GM18909 (cell line): Measurements from ENCODE around the gene PHKB.
A peak's percentile ranks its signal among the peaks of the same experiment; 100 is the strongest.
"Not testable (repeated sequence)": the region's sequence is repeated elsewhere in the genome, so short reads cannot be mapped to it uniquely, and the experiment has no call there.

Source experiments
- ATAC-seq: cut with Tn5 transposase; IDR thresholded peaks from one replicate; pipeline ENCODE4 v1.9.1; 2021; ENCODE audit warnings: mild to moderate bottlenecking; ENCODE audit not compliant: unreplicated experiment, poor library complexity

Gene PHKB

GRCh38 chr16:47657977-47658376 lies 196.8 kb downstream of the PHKB start:
- ATAC-seq = no peak

DNA sequence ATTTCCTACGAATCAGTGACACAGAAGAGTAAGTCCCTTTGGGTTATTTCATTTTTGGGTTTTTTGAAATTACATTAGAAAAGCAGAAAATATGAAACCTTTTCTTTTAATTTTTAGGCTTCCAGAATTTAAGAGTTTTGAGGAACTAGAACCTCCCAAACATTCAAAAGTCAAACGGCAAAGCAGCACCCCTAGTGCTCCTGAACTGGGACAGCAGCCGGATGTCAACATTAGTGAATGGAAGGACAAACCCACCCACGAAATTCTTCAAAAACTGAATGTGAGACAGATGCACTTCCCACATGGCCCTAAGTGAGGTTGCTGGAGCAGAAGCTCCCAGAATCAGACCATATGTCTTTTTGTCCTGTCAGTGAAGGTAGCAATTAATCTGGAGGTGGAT lies 199.4 kb downstream of the PHKB start:
- ATAC-seq = no peak

- ATAC-seq = no peak
Measured at GRCh38 chr16:47664653-47665325, 203.7 kb downstream of the PHKB start.

DNA sequence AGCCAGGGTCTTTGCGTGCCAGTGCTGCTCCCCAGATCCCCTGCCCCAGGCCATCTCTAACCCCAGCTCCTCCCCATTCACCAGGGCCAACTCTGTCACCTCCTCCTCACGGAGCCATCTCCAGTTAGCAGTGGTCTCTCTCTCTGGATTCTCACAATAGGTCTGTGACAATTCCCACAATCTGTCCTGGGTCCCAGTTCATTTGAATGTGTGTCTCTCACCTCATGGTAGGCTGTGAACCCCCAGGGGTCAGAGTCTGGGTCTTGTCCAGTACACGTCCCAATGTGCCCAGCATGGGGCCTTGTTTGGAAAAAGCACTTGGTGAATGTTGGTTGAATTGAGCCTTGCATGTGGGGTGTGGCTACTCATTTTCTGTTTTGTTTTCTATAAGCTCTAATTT lies 205.3 kb downstream of the PHKB start:
- ATAC-seq = no peak

GRCh38 chr16:47667956-47668355 lies 206.8 kb downstream of the PHKB start:
- ATAC-seq = no peak

GRCh38 chr16:47672475-47672874 lies 211.3 kb downstream of the PHKB start:
- ATAC-seq = no peak

DNA sequence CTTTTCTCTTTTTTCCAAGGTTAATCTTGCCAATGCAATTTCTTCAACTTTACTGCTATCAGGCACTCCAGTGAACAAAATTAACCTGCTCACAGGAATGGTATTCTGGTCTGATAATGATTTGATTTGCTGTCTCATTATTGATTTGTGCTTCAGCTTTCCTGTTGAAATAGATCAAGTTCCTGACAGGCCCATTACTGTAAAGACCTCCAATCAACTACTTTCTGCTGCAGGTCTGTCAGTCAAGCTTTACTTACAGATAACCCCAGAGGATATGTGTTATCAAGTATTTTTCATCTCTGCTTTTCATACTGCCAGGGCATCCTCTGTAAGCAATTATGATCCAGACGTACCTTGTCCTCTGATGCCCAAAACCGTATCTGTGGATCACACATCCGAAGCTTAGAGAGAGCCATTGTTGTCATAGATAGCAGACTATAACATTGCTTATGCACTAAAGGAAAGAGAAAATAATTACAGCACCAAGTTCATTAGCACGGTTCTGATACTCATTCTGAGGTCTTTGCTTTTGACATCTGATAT lies 215.6 kb downstream of the PHKB start:
- ATAC-seq = no peak

- not testable (repeated sequence) for ATAC-seq
Measured at GRCh38 chr16:47681571-47681970, 220.4 kb downstream of the PHKB start.

GRCh38 chr16:47687694-47688093 lies 226.6 kb downstream of the PHKB start:
- ATAC-seq = no peak

- no peak for ATAC-seq
Measured at GRCh38 chr16:47693226-47693625, 232.1 kb downstream of the PHKB start.

- ATAC-seq = no peak
Measured at GRCh38 chr16:47694543-47694942, 233.4 kb downstream of the PHKB start.

DNA sequence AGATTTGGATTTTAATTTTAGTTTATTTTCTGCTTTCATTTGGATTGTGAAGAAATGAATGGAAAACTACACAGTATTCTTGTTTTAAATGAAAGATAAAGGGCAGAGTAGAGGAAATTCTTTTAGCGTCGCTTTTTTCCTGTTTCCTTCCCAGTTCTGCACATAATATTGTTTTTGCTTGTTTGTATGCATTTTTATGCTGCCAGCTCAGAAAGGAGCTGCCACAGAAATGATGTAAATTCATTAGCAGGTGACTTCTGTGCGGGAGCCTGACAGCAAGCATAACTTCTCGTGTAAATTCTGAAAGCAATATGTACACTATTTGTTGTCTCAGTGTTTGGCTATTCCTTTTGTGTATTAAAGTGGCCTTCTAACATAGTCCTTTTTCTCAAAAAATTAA lies 234.6 kb downstream of the PHKB start:
- no peak for ATAC-seq

DNA sequence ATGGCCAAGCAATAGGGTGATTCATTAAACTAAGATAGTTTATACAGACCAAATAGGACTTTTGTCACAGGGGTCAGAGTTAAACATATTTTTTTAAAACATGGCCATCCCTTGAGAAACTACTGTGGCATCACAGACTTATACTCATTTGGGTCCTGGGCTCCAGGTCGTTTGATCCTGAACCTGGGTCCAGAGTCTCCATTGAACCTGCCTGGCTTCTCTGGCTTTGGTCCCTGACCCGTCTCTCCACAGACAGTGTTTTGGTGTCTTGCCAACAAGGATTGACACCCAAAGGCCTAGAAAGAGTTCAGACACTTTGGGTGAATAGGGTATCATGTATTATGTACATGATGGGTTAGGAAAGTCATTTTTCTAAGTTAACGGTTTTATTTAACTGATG lies 236.7 kb downstream of the PHKB start:
- no peak for ATAC-seq

DNA sequence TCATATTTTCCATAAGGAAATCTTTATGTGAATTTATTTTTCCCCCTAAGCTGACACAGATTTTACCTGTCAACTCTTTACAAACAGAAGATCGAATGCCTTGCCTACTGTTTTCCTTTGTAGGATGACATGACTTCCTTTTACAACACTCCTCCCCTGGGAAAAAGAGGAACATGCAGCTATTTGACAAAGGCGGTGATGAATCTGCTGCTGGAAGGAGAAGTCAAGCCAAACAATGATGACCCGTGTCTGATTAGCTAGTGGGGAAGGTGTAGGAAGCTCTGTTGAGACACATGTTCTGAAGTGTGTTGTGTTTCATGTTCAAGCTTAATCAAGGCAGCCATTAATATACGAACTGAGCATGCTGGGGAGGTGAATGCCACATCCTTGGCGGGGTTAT lies 238.0 kb downstream of the PHKB start:
- no peak for ATAC-seq

DNA sequence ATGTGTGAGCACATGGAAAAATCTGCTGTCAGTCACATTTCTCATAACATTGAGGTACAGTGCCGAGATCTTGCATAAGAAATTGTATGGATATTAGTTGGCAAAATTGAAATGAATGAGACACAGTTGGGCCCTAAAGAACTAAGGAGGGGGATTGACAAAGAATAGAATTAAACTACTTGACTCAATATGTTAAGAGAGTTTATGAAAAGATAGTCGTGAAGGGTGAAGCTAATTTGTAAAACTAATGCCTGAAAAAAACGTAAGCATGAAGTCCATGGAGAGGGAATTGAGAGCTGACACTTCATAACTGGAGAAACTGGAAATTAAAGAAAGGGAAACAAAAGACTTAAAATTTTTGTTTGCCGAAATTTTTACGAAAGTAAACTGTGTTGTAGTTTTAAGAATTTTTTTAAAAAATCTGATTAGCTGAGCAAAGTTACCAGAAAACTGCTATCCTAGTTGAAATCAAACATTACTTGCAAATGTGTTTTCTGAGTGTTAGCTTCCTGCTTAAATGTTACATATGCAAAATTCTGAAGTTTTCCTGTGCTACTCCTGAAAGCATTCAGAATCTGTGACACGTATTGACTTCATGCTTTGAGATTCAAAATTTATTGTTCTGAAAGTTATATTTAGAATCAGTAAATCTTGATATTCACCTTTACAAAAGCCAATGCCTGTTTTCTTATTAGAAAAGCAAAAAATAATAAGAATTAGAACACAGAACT lies 239.9 kb downstream of the PHKB start:
- no peak for ATAC-seq

DNA sequence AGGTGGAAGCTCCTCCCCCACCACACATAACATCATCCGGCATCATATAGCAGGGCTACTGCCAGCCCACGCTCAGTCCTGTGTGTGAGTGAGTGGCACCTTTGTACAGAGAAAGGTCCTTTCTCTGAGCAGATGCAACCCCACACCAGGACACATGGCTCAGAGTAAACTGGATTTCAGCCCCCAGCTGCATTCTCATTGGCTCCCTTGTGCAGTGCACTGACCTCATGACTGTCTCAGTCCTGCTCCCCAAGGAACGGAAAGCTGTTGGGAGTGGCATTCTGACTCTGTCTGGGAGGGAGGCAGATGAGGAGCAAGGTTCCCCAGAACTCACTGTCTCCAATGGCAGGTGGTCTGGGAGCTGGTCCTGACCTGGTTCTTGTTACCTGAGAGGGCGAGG lies 244.1 kb downstream of the PHKB start:
- ATAC-seq = no peak

- ATAC-seq = no peak
Measured at GRCh38 chr16:47711809-47712208, 250.7 kb downstream of the PHKB start.

- ATAC-seq = no peak
Measured at GRCh38 chr16:47712276-47713224, 251.4 kb downstream of the PHKB start.

DNA sequence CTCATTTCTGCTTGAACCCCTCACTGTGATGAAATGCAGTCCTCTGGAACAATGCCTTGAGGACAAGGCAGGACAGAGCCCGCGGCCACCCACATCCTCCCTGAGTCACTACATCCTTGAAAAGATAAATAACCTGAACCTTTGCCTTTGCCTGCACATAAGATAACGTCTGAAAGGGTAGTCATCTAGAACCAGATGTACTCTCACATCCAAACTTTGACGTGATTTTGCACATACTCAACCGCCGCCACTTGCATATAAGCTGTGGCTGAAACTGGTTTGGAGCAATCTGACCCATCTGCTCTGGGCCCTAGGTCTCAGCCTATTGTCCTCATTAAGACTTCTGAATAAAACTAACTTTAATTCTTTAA lies 252.1 kb downstream of the PHKB start:
- peak; percentile 71 for ATAC-seq

DNA sequence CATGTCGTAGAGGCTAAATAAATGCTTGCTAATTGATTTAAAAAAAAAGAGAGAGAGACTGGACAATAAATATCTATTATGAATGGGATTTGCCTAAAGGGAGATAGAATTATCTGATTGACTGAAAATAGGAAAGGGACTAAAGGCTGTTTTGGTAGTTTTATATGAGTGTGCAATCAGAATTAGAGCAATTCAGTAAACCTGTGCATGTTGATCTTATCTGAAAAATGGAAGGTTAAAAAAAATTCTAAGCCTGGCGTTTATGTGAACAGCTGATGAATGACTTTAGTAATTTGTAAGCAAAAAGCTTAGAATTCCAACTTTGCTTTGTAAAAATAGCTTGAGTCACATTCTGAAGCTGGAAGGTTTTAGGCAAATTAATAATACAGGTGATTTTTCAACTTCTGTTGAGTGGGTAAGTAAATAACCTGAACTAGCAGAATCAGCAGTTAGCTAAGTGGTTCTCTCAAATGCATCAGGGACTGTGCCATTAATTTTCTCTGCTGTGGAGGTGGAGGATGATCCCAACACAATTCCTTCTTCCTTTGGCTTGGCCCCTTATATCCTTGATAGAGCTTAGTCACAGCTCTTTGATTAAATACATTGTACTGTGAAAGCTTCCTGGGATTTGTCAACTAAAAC lies 254.4 kb downstream of the PHKB start:
- ATAC-seq = no peak
